ENCODE data around the gene NEUROD6.

- no peak for TF ChIP-seq POLR2A (IDR thresholded peaks at IDR 0.05; ENCODE audit: low read length)
- no peak for TF ChIP-seq GATA1 (IDR thresholded peaks at IDR 0.05; ENCODE audit: low read depth, low read length)
Measured at GRCh38 chr7:31318313-31318712, 22.2 kb downstream of the NEUROD6 start.
